ENCODE measurements around the gene TMEM88.

TMEM88 gene

GRCh38 chr17:7897090-7897489 is 42.2 kb downstream of the TMEM88 start:
- H3K9me3 Mint-ChIP-seq, result no peaks in the 10 kb centered on the region
- no peak overlapping the region for H3K4me3 Mint-ChIP-seq
- peaks cover 28% of the 10 kb centered on the region for H3K36me3 Mint-ChIP-seq
- H3K27me3 Mint-ChIP-seq, result no peaks in the 10 kb centered on the region
- peak overlapping the region; percentile 51 for H3K27ac Mint-ChIP-seq
- peaks cover 16% of the 10 kb centered on the region for H3K4me1 Mint-ChIP-seq

DNA sequence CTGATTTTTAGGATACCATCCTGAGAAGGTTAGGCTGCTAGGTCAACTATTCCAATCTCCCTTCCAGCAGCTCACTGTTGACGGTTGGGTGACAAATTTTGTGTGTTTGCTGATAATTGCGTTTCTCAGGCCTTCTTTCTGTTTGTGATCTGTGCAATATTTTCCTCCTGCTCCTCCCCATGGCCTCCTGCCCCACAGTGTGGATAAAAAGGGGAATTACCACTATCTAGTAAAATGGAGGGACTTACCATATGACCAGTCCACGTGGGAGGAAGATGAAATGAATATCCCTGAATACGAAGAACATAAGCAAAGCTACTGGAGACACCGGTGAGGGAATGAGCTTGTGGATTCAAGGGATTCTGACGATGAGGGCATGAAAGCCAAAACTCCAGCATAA is 42.9 kb downstream of the TMEM88 start:
- no peak overlapping the region for H3K4me3 Mint-ChIP-seq
- peak overlapping the region; percentile 63 for H3K27ac Mint-ChIP-seq
- H3K27me3 Mint-ChIP-seq, result no peaks in the 10 kb centered on the region
- H3K36me3 Mint-ChIP-seq, result peaks cover 30% of the 10 kb centered on the region
- no peaks in the 10 kb centered on the region for H3K9me3 Mint-ChIP-seq
- peaks cover 16% of the 10 kb centered on the region for H3K4me1 Mint-ChIP-seq

DNA sequence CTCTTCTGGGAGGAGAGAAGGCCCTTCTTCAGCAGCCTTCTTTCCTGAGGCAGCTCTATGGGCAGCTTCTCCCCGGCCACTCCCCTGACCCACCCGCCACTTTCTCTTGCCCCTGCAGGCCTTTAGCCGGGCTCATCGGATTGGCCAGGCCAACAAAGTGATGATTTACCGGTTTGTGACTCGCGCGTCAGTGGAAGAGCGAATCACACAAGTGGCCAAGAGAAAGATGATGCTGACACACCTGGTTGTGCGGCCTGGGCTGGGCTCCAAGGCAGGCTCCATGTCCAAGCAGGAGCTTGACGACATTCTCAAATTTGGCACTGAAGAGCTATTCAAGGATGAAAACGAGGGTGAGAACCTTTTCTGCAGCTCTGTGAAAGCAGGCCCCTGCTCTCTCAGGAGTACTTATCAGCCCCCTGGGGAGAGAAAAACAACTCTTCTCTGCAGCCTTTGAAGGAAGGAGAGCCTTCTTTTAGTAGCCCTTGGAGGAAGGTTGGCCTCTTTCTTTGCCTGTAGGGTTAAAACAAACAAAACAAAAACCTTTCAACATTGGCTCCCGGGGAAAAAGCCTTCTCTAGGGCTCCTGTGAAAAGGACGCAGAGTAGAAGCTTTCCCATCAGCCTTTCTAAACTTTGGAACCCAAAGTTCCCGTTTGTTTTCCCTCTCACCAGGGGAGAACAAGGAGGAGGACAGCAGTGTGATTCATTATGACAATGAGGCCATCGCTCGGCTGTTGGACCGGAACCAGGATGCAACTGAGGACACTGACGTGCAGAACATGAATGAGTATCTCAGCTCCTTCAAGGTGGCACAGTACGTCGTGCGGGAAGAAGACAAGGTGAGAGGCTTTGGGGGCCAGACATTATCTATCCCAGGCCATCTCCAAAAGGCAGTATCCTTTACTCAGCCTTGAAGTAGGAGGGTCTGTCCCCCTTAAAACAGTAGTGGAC is 48.6 kb downstream of the TMEM88 start:
- Mint-ChIP-seq H3K27me3 (no peaks in the 10 kb centered on the region), H3K4me3 (no peak overlapping the region), H3K4me1 (no peaks in the 10 kb centered on the region), H3K36me3 (peaks cover 15% of the 10 kb centered on the region), H3K9me3 (no peaks in the 10 kb centered on the region), H3K27ac (peak overlapping the region; percentile 74)
